ENCODE results near the gene GPR55.

DNA sequence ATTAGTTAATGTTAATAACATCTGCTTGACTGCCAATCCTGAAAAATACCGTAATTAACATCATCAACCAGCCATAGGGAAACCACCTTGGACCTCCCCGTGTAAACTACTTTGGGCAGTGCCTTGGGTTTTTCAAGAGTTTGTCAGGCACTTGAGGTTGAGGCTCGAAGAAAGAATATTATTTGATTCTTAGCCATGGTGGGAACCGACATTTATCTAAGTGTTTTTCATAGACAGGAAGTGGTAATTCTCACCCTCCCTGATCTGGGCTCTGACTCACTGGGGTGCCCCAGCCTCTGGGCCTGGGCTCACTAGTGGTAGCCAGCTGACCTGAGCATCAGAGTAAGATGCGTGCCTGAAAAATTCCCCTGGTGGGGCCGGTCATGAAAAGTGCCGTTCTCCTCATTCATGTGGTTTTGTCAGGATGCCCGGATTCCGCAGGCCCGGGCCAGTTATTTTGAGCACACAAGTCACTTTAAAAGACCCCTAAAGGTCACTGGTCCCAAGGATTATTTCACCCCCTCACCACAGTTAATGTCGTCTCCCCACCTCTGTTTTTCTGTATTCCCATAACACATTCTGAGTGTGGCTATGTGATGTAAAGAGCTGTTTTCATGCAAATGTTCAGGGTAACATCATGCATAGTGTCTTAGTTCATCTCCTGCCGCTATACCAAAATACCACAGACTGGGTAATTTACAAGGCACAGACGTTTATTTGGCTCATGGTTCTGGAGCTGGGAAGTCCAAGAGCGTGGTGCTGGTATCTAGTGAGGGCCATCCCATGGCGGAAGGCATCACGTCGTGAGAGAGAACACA is 49.3 kb upstream of the GPR55 start:
- TF ChIP-seq, protein P1, sequence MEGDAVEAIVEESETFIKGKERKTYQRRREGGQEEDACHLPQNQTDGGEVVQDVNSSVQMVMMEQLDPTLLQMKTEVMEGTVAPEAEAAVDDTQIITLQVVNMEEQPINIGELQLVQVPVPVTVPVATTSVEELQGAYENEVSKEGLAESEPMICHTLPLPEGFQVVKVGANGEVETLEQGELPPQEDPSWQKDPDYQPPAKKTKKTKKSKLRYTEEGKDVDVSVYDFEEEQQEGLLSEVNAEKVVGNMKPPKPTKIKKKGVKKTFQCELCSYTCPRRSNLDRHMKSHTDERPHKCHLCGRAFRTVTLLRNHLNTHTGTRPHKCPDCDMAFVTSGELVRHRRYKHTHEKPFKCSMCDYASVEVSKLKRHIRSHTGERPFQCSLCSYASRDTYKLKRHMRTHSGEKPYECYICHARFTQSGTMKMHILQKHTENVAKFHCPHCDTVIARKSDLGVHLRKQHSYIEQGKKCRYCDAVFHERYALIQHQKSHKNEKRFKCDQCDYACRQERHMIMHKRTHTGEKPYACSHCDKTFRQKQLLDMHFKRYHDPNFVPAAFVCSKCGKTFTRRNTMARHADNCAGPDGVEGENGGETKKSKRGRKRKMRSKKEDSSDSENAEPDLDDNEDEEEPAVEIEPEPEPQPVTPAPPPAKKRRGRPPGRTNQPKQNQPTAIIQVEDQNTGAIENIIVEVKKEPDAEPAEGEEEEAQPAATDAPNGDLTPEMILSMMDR (IDR thresholded peaks at IDR 0.05; ENCODE audit: low read length) = no peak
- TF ChIP-seq EZH2 (optimal IDR thresholded peaks at IDR 0.05; ENCODE audit: low read depth, low read length) = no peak
